ENCODE data around the gene LRP1B. TPM values are rescaled to one million over a fixed set of nuclear protein-coding genes. Genes with fewer than 3 reads are reported as not detected.

The LRP1B gene
- total and polyA plus RNA-seq, 2 donors (not counting 1 experiment from before 2014, with no cell fraction given): under 0.01 to 0.01 TPM

DNA sequence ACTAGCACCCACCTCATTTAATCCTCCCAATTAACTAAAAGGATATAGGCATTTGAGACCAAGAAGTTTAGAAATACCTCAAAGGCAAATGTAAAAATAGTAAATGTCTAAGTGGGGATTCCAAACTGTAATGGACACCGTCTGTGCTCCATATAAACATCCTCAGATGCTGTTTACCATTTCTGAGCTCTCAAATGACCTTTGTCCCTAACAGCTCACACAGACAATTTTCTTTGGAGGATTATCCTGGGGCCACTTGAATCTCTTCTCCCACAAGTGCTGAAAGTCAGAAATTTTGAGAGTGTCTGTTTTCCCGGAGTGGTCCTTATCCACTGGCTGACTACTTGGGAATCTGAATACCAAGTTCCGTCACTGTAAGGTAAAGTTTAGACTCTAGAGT is 1418.9 kb downstream of the LRP1B start:
- Histone ChIP-seq H3K27ac (ENCODE audit: insufficient read depth, low read length) (no peak overlapping the region), H2AFZ (ENCODE audit: low read length) (no peak overlapping the region), H3K4me2 (ENCODE audit: extremely low read depth, insufficient read depth, low read length) (no peak overlapping the region), H3K9me3 (ENCODE audit: control insufficient read depth, insufficient read depth, low read depth, low read length) (no peaks in the 10 kb centered on the region), H4K20me1 (ENCODE audit: control insufficient read depth, extremely low read depth, insufficient read depth, low read length) (no peaks in the 10 kb centered on the region), H3K27me3 (ENCODE audit: control insufficient read depth, insufficient read depth, low read length) (no peaks in the 10 kb centered on the region), H3K4me3 (replicated peaks in 1 of 4; ENCODE audit: control extremely low read depth in 1 of 4, insufficient read depth in 1 of 4, low read depth in 3 of 4, low read length in 4 of 4) (no peak overlapping the region), H3K36me3 (ENCODE audit: control insufficient read depth, insufficient read depth, low read length) (no peaks in the 10 kb centered on the region), H3K79me2 (ENCODE audit: control insufficient read depth, insufficient read depth, low read length) (no peaks in the 10 kb centered on the region), H3K4me1 (ENCODE audit: control insufficient read depth, extremely low read depth, insufficient read depth, low read length) (no peaks in the 10 kb centered on the region), H3K9ac (ENCODE audit: insufficient read depth, low read length) (no peak overlapping the region)
- no peak for TF ChIP-seq EZH2 (IDR thresholded peaks at IDR 0.05; ENCODE audit: low read length, missing control alignments)
- TF ChIP-seq, protein P1, sequence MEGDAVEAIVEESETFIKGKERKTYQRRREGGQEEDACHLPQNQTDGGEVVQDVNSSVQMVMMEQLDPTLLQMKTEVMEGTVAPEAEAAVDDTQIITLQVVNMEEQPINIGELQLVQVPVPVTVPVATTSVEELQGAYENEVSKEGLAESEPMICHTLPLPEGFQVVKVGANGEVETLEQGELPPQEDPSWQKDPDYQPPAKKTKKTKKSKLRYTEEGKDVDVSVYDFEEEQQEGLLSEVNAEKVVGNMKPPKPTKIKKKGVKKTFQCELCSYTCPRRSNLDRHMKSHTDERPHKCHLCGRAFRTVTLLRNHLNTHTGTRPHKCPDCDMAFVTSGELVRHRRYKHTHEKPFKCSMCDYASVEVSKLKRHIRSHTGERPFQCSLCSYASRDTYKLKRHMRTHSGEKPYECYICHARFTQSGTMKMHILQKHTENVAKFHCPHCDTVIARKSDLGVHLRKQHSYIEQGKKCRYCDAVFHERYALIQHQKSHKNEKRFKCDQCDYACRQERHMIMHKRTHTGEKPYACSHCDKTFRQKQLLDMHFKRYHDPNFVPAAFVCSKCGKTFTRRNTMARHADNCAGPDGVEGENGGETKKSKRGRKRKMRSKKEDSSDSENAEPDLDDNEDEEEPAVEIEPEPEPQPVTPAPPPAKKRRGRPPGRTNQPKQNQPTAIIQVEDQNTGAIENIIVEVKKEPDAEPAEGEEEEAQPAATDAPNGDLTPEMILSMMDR (conservative IDR thresholded peaks at IDR 0.05 in 1 of 2, IDR thresholded peaks at IDR 0.05 in 1 of 2; ENCODE audit: low read depth in 1 of 2, low read length in 2 of 2): no peak
- DNase-seq (ENCODE audit: low read depth in 2 of 2): peak in 1 of 2 donors; percentile 8

DNA sequence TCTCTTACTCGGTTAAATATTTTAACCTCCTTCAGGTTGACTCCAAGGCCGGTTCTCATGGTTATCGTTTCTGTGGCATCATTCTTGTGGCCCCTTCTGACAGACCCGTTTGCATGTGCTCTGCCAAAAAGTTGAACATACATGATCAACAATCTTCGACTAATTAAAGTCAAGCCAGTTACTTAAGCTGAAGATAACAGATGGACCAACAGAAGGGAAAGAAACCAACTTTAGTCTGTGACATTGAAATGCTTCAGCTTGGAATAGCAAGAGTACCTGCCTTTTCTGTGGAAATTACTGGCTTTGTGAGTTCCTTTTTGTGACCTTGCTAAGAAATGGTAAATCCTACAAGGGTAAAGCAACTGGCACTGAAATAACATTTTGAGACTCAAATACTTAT is 1429.1 kb downstream of the LRP1B start:
- Histone ChIP-seq H3K9me3 (ENCODE audit: control insufficient read depth, insufficient read depth, low read depth, low read length) (no peaks in the 10 kb centered on the region), H3K27ac (ENCODE audit: insufficient read depth, low read length) (no peak overlapping the region), H2AFZ (ENCODE audit: low read length) (no peak overlapping the region), H4K20me1 (ENCODE audit: control insufficient read depth, extremely low read depth, insufficient read depth, low read length) (no peaks in the 10 kb centered on the region), H3K36me3 (ENCODE audit: control insufficient read depth, insufficient read depth, low read length) (no peaks in the 10 kb centered on the region), H3K4me3 (replicated peaks in 1 of 4; ENCODE audit: control extremely low read depth in 1 of 4, insufficient read depth in 1 of 4, low read depth in 3 of 4, low read length in 4 of 4) (no peak overlapping the region), H3K27me3 (ENCODE audit: control insufficient read depth, insufficient read depth, low read length) (no peaks in the 10 kb centered on the region), H3K9ac (ENCODE audit: insufficient read depth, low read length) (no peak overlapping the region), H3K79me2 (ENCODE audit: control insufficient read depth, insufficient read depth, low read length) (no peaks in the 10 kb centered on the region), H3K4me1 (ENCODE audit: control insufficient read depth, extremely low read depth, insufficient read depth, low read length) (no peaks in the 10 kb centered on the region), H3K4me2 (ENCODE audit: extremely low read depth, insufficient read depth, low read length) (no peak overlapping the region)
- TF ChIP-seq, protein P1 (conservative IDR thresholded peaks at IDR 0.05 in 1 of 2, IDR thresholded peaks at IDR 0.05 in 1 of 2; ENCODE audit: low read depth in 1 of 2, low read length in 2 of 2): no peak
- TF ChIP-seq EZH2 (IDR thresholded peaks at IDR 0.05; ENCODE audit: low read length, missing control alignments): no peak
- no peak for DNase-seq (ENCODE audit: low read depth in 2 of 2)

DNA sequence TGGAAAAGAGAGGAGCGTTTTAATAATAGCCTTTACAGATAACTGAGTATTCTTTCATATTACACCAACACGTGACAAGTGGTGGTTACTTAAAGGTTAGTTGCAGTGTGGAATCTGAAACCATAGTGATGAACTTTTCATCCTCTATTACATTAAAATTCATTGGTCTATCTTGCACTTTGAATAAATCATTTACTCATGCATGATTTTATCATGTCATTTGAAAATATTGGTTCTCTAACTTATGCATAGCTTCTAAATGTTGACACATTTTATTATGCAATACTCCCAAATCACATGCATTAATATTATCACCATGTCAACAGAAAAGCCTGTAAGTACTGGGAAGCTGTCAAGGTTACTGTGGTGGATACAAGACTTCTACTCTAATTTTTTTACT is 1432.2 kb downstream of the LRP1B start:
- no peaks in the 10 kb centered on the region for H3K4me1 ChIP-seq (ENCODE audit: control insufficient read depth, extremely low read depth, insufficient read depth, low read length)
- H3K27ac ChIP-seq (ENCODE audit: insufficient read depth, low read length): no peak overlapping the region
- DNase-seq (ENCODE audit: low read depth in 2 of 2): peak in 1 of 2 donors; percentile 28
- H3K9me3 ChIP-seq (ENCODE audit: control insufficient read depth, insufficient read depth, low read depth, low read length): no peaks in the 10 kb centered on the region
- H2AFZ ChIP-seq (ENCODE audit: low read length): no peak overlapping the region
- no peak overlapping the region for H3K9ac ChIP-seq (ENCODE audit: insufficient read depth, low read length)
- H3K36me3 ChIP-seq (ENCODE audit: control insufficient read depth, insufficient read depth, low read length): no peaks in the 10 kb centered on the region
- TF ChIP-seq, protein P1 (conservative IDR thresholded peaks at IDR 0.05 in 1 of 2, IDR thresholded peaks at IDR 0.05 in 1 of 2; ENCODE audit: low read depth in 1 of 2, low read length in 2 of 2): no peak
- no peak for TF ChIP-seq EZH2 (IDR thresholded peaks at IDR 0.05; ENCODE audit: low read length, missing control alignments)
- H3K4me3 ChIP-seq (replicated peaks in 1 of 4; ENCODE audit: control extremely low read depth in 1 of 4, insufficient read depth in 1 of 4, low read depth in 3 of 4, low read length in 4 of 4): no peak overlapping the region
- H3K27me3 ChIP-seq (ENCODE audit: control insufficient read depth, insufficient read depth, low read length): no peaks in the 10 kb centered on the region
- no peak overlapping the region for H3K4me2 ChIP-seq (ENCODE audit: extremely low read depth, insufficient read depth, low read length)
- H4K20me1 ChIP-seq (ENCODE audit: control insufficient read depth, extremely low read depth, insufficient read depth, low read length): no peaks in the 10 kb centered on the region
- no peaks in the 10 kb centered on the region for H3K79me2 ChIP-seq (ENCODE audit: control insufficient read depth, insufficient read depth, low read length)

Data from fibroblast of lung (primary cell).